SK-N-MC (cell line): ENCODE measurements around the gene CLCN6.

Source experiments
- DNase-seq: peaks from one replicate; pipeline ENCODE4 v3.0.0-alpha.2; 2011; ENCODE audit warnings: low read depth, low spot score
- H3K27ac ChIP-seq: fragments of 200-600 bp; sonication (generic); 2 replicates; pipeline ENCODE4 v1.5.1; 2016; ENCODE audit warnings: mixed run types
- H3K36me3 ChIP-seq: fragments of 200-600 bp; sonication (generic); 2 replicates; pipeline ENCODE4 v1.6.1; 2017; ENCODE audit warnings: antibody characterized with exemption, low read length, mixed read lengths; ENCODE audit not compliant: insufficient read depth
- H3K4me3 ChIP-seq: fragments of 200-600 bp; sonication (generic); 2 replicates; pipeline ENCODE4 v1.5.1; 2016
- H3K9ac ChIP-seq: fragments of 200-600 bp; sonication (generic); 2 replicates; pipeline ENCODE4 v1.8.0; 2017; ENCODE audit warnings: mixed run types, mixed read lengths; ENCODE audit not compliant: insufficient read length
- H3K9me3 ChIP-seq: fragments of 200-600 bp; sonication (generic); 2 replicates; pipeline ENCODE4 v1.6.1; 2017; ENCODE audit warnings: low read depth, mild to moderate bottlenecking, antibody characterized with exemption, low read length, moderate library complexity, mixed read lengths
- EZH2 ChIP-seq: fragments of 200-600 bp; sonication (generic); IDR thresholded peaks from one replicate; pipeline ENCODE4 v1.6.1; 2017; ENCODE audit warnings: antibody characterized with exemption
- FOXP2 ChIP-seq: optimal IDR thresholded peaks from 2 replicates; pipeline ENCODE3; 2011; ENCODE audit warnings: mild to moderate bottlenecking, moderate library complexity; ENCODE audit not compliant: insufficient read depth; ENCODE audit errors: extremely low read length, control extremely low read depth
- POLR2AphosphoS5 ChIP-seq: IDR thresholded peaks from 2 replicates; pipeline ENCODE4 v1.6.1; 2012; ENCODE audit warnings: mild to moderate bottlenecking, low read depth, low read length, borderline replicate concordance

CLCN6 gene

DNA sequence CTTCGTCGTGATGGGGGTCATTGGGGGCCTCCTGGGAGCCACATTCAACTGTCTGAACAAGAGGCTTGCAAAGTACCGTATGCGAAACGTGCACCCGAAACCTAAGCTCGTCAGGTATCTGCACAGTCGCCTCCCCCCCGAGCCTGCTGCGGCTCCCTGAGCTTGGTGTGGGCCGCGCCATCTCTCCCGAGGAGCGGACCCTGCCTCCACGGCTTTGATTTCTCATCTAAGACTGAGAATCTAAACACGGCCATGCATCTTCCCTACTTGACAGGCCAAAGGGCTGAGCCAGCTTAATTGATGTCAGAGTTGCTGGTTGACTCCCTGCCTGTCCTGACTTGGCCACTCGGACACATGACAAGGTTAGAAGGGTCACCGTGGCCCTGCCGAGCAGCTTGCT lies 22.5 kb downstream of the CLCN6 start:
- TF ChIP-seq POLR2AphosphoS5 (no peak), EZH2 (no peak), FOXP2 (no peak)
- no peak overlapping the region for H3K9ac ChIP-seq
- DNase-seq, result no peak
- H3K9me3 ChIP-seq, result no peaks in the 10 kb centered on the region
- H3K27ac ChIP-seq, result no peak overlapping the region
- peaks cover 77% of the 10 kb centered on the region for H3K36me3 ChIP-seq
- no peak overlapping the region for H3K4me3 ChIP-seq

DNA sequence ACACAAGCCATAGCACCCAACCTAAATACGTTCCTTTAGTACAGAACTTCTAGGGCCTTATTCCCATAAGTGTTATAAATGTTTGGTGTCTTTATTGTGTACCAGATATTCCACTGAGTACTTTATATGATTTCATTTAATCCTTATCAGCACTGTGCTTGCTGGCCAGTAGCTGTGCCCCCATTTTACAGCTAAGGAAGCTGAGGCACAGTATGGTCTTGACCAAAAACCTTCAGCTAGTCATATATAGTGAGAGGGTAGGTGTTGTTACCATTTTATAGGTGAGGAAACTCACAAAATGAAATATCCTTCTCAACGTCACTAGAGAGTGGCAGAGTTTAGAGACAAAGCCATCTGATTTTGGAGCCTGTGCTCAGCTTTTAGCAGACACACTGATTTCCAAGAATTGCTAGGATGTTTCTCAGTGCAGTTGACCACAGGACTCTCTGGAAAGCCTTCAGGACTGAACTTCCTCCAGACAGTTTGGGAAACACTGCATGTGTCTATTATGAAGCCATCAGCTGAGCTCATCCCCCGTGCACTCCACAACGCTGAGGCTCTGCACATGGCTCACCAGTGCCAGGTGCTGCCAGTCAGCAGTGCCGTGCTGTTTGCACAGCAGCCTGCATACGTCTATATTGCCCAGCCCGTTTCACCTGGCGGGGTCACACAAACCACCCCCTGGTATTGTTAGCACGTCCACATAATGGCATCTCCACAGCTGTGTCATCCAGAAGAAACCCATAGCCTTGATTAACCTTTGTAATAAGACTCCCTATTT lies 26.1 kb downstream of the CLCN6 start:
- no peak overlapping the region for H3K4me3 ChIP-seq
- H3K36me3 ChIP-seq, result peaks cover 82% of the 10 kb centered on the region

DNA sequence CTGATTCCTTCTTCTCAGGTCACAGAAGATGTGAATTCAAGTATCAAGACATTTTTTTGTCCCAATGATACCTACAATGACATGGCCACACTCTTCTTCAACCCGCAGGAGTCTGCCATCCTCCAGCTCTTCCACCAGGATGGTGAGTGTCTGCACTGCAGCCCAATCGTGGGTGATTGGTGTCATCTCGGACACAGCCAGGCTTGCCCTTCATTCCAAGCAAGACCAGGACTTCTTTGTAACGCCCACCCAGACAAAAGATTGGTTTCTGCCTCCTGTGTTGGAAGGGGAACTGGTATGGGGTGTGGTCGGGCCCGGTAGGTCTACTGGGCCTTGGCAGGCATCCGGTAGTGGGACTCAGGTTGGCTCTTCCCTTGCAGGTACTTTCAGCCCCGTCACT lies 27.5 kb downstream of the CLCN6 start:
- Histone ChIP-seq H3K4me3 (no peak overlapping the region), H3K9ac (no peak overlapping the region), H3K27ac (no peak overlapping the region), H3K9me3 (no peaks in the 10 kb centered on the region), H3K36me3 (peaks cover 82% of the 10 kb centered on the region)
- TF ChIP-seq EZH2, result no peak
- DNase-seq, result no peak

More for the DNA sequence above, 26.1 kb downstream of the CLCN6 start:
- DNase-seq, result no peak
- H3K9me3 ChIP-seq, result no peaks in the 10 kb centered on the region
- H3K9ac ChIP-seq, result no peak overlapping the region
- H3K27ac ChIP-seq, result no peak overlapping the region
- TF ChIP-seq POLR2AphosphoS5 (no peak), EZH2 (no peak), FOXP2 (no peak)

DNA sequence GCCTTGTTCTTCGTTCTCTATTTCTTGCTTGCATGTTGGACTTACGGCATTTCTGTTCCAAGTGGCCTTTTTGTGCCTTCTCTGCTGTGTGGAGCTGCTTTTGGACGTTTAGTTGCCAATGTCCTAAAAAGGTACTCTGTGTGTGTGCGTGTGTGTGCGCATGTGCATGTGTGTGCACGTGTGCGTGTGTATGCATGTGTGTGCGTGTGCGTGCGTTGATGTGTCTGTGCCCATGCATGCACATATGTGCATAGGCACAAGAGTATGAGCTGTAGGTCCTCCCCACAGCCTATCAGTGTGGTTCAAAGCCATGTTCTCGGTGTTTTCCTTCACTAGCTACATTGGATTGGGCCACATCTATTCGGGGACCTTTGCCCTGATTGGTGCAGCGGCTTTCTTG lies 27.9 kb downstream of the CLCN6 start:
- no peak for TF ChIP-seq FOXP2
- no peak for TF ChIP-seq POLR2AphosphoS5
- no peak for TF ChIP-seq EZH2
- H3K27ac ChIP-seq, result no peak overlapping the region
- DNase-seq, result no peak
- H3K4me3 ChIP-seq, result no peak overlapping the region
- peaks cover 81% of the 10 kb centered on the region for H3K36me3 ChIP-seq
- H3K9ac ChIP-seq, result no peak overlapping the region
- no peaks in the 10 kb centered on the region for H3K9me3 ChIP-seq

DNA sequence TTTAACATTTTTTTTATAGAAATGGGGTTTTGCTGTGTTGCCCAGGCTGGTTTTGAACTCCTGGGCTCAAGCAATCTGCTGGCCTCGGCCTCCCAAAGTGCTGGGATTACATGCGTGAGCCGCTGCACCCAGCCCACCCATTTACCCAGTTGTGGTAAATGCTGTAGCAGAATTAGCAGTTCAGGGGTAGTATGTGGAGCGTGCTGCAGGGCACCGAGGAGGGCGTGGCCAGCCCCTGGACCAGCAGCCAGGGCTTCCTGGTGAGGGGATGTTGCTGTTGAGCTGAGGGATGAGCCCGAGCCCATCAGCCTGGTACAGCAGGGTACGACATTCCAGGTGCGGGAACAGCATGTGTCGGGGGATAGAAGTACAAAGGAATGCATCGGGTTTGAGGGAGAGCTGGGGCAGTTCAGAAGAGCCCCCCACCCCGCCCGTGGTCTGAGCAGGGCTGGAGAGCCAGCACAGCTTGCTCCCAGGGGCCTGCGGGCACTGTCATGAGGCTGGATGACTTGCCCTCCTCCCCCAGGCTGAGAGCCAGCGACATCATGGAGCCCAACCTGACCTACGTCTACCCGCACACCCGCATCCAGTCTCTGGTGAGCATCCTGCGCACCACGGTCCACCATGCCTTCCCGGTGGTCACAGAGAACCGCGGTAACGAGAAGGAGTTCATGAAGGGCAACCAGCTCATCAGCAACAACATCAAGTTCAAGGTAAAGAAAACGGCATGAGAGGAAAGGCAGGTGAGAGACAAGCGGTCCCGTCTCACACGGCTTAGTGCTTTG lies 29.6 kb downstream of the CLCN6 start:
- Histone ChIP-seq H3K36me3 (peaks cover 84% of the 10 kb centered on the region), H3K4me3 (no peak overlapping the region), H3K27ac (no peak overlapping the region), H3K9me3 (no peaks in the 10 kb centered on the region), H3K9ac (no peak overlapping the region)
- no peak for DNase-seq
- no peak for TF ChIP-seq EZH2
- TF ChIP-seq FOXP2, result no peak
- no peak for TF ChIP-seq POLR2AphosphoS5

DNA sequence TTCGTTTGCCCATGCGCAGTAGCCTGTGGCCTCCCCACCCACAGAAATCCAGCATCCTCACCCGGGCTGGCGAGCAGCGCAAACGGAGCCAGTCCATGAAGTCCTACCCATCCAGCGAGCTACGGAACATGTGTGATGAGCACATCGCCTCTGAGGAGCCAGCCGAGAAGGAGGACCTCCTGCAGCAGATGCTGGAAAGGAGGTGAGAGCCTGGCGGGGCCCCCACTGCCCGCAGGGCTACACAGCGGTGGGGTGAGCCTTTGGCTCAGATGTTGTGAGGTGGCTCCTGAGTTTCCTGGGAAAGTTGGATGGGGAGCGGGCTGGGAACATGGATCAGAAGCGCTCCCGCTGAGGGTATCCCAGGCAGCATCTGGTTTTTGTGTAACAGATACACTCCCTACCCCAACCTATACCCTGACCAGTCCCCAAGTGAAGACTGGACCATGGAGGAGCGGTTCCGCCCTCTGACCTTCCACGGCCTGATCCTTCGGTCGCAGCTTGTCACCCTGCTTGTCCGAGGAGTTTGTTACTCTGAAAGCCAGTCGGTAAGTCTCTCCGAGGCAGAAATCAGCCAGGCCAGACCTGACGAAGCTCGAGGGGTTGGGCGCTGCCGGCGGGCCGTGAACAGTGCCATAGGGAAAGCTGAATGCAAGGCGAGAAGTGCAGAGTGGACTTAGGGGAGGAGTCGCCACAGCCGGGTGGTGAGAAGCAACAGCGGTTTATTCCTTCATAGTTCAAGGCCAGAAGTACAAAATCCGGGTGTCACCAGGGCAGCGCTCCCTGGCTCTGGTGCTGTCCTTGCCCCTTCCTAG lies 31.2 kb downstream of the CLCN6 start:
- no peaks in the 10 kb centered on the region for H3K9me3 ChIP-seq
- peaks cover 83% of the 10 kb centered on the region for H3K36me3 ChIP-seq
- no peak for DNase-seq
- no peak for TF ChIP-seq FOXP2
- TF ChIP-seq EZH2, result no peak
- TF ChIP-seq POLR2AphosphoS5, result no peak
- no peak overlapping the region for H3K27ac ChIP-seq
- H3K4me3 ChIP-seq, result no peak overlapping the region
- no peak overlapping the region for H3K9ac ChIP-seq

DNA sequence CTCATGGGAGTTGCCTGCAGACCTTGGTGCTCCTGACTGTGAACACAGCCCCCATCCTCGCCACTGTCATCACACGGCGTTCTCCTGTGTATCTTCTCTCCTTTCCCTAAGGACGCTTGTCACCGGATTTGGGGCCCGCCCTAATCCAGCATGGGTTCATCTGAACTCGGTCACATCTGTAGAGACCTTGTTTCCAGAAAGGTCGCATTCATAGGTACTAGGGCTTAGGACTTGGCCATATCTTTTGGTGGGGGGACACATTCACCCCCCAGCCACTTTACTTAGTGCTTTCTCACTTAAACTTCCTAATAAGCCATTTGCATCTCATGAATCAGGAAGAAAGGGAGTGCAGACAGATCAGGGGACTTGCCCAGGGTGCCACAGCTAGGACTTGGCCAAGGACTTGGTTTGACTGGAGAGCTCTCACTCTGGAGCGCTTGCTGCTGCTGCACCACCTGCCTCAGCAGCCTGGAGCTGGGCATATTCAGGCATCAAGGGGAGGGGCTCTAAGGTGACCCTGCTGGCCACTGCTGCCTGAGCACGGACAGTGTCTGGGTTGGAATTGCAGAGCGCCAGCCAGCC lies 31.9 kb downstream of the CLCN6 start:
- no peak for DNase-seq

More for the DNA sequence above, 31.9 kb downstream of the CLCN6 start:
- no peak overlapping the region for H3K9ac ChIP-seq
- H3K36me3 ChIP-seq, result peaks cover 76% of the 10 kb centered on the region
- no peaks in the 10 kb centered on the region for H3K9me3 ChIP-seq
- H3K4me3 ChIP-seq, result no peak overlapping the region
- no peak for TF ChIP-seq EZH2
- TF ChIP-seq FOXP2, result no peak
- TF ChIP-seq POLR2AphosphoS5, result no peak
- no peak overlapping the region for H3K27ac ChIP-seq
